GM23248 (cell line): ENCODE data around the gene GRK3. TPM values are rescaled to one million over a fixed set of nuclear protein-coding genes. Genes with fewer than 3 reads are reported as not detected.

ENCODE experiments used
- DNase-seq: peaks from one replicate; pipeline ENCODE4 v3.0.0-alpha.2; 2015
- H2AFZ ChIP-seq: fragments of 200-600 bp; sonication (generic); 2 replicates; pipeline ENCODE4 v1.6.1; 2016; ENCODE audit warnings: antibody characterized with exemption
- H3F3A ChIP-seq: fragments of 200-600 bp; sonication (generic); 2 replicates; pipeline ENCODE4 v1.6.1; 2016; ENCODE audit warnings: mild to moderate bottlenecking, antibody characterized with exemption, mixed run types; ENCODE audit not compliant: insufficient read depth
- H3K27ac ChIP-seq: fragments of 200-600 bp; sonication (generic); 2 replicates; pipeline ENCODE4 v1.5.1; 2016; ENCODE audit warnings: mild to moderate bottlenecking
- H3K27me3 ChIP-seq: fragments of 200-600 bp; sonication (generic); replicated peaks from 2 replicates; pipeline ENCODE4 v1.6.1; 2016; ENCODE audit warnings: mild to moderate bottlenecking; ENCODE audit not compliant: insufficient read depth
- H3K36me3 ChIP-seq: fragments of 200-600 bp; sonication (generic); 2 replicates; pipeline ENCODE4 v1.6.1; 2016; ENCODE audit warnings: low read depth, mild to moderate bottlenecking
- H3K4me1 ChIP-seq: fragments of 200-600 bp; sonication (generic); 2 replicates; pipeline ENCODE4 v1.6.1; 2016; ENCODE audit warnings: mild to moderate bottlenecking; ENCODE audit not compliant: insufficient read depth
- H3K4me2 ChIP-seq: fragments of 200-600 bp; sonication (generic); one replicate; pipeline ENCODE4 v1.6.1; 2016; ENCODE audit warnings: mild to moderate bottlenecking; ENCODE audit not compliant: unreplicated experiment
- H3K4me3 ChIP-seq: fragments of 200-600 bp; sonication (generic); 2 replicates; pipeline ENCODE4 v1.5.1; 2016; ENCODE audit warnings: mild to moderate bottlenecking
- H3K79me2 ChIP-seq: fragments of 200-600 bp; sonication (generic); 2 replicates; pipeline ENCODE4 v1.6.1; 2016; ENCODE audit warnings: mild to moderate bottlenecking; ENCODE audit not compliant: insufficient read depth
- H3K9ac ChIP-seq: fragments of 200-600 bp; sonication (generic); 2 replicates; pipeline ENCODE4 v1.6.1; 2016; ENCODE audit warnings: mild to moderate bottlenecking
- H3K9me2 ChIP-seq: fragments of 200-600 bp; sonication (generic); 2 replicates; pipeline ENCODE4 v1.6.1; 2016; ENCODE audit warnings: mixed run types, mild to moderate bottlenecking, moderate library complexity; ENCODE audit not compliant: insufficient read depth
- H3K9me3 ChIP-seq: fragments of 200-600 bp; sonication (generic); one replicate; pipeline ENCODE4 v1.6.1; 2017; ENCODE audit warnings: low read depth
- H4K20me1 ChIP-seq: fragments of 200-600 bp; sonication (generic); 2 replicates; pipeline ENCODE4 v1.6.0; 2016; ENCODE audit not compliant: insufficient read depth
- EZH2 ChIP-seq: fragments of 200-600 bp; sonication (generic); IDR thresholded peaks from 2 replicates; pipeline ENCODE4 v1.6.1; 2018; ENCODE audit warnings: antibody characterized with exemption, mild to moderate bottlenecking; ENCODE audit not compliant: insufficient read depth, poor library complexity, severe bottlenecking
- EZH2phosphoT487 ChIP-seq: fragments of 200-600 bp; sonication (generic); IDR thresholded peaks from 2 replicates; pipeline ENCODE4 v1.6.1; 2018; ENCODE audit warnings: antibody characterized with exemption, moderate library complexity, mild to moderate bottlenecking, low read depth; ENCODE audit not compliant: insufficient read depth
- WGBS, 2 experiments: methylation state at CpG; one replicate each; pipeline ENCODE4 v1.1.6; 2015 to 2017; ENCODE audit warnings: low lambda C conversion rate in 2 of 2, low coverage in 1 of 2; ENCODE audit errors: missing lambda C conversion rate in 2 of 2; 5-methylcytosine and 5-hydroxymethylcytosine counted together
- in situ Hi-C: fragments of 300-500 bp; cut with MboI; formaldehyde crosslinking; loops from 2 replicates; pipeline ENCODE4 v1.15.0; 2020
- polyA plus RNA-seq: library from polyadenylated mRNA; unstranded; fragments of >200 nt; fragmentation: Nextera tagmentation; extraction: Ambion mirVana; gene quantifications from 2 replicates; pipeline ENCODE4 v1.2.1, GENCODE V29; 2016
- total RNA-seq: library from RNA; depleted of rRNA; stranded (reverse); fragments of >200 nt; shearing (Covaris generic); gene quantifications from 2 replicates; pipeline ENCODE4 v1.2.3, GENCODE V29; 2014

Gene GRK3
- total and polyA plus RNA-seq, 2 experiments from 2014 or later, result 0.08 to 0.11 TPM

DNA sequence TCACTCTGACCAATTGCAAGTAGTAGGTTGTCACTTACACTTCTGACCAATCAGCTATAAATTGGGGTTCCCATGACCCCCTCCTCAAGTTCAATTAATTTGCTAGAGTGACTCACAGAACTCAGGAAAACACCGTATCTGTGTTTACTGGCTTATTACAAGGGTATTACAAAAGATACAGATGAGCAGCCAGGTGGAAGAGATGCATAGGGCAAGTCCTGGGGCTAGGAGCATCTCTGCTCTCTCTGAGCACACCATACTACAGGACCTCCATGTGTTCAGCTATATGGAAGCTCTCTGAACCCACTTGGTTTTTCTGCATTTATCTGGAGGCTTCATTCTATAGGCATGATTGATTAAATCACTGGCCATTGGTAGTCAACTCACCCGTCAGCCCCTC is 11.3 kb upstream of the GRK3 start:
- DNase-seq, result no peak
- TF ChIP-seq EZH2phosphoT487 (no peak), EZH2 (no peak)
- H3K4me1 ChIP-seq, result no peaks in the 10 kb centered on the region
- no peak overlapping the region for H3K4me3 ChIP-seq
- H3K27ac ChIP-seq, result no peak overlapping the region
- H3F3A ChIP-seq, result peaks cover 4% of the 10 kb centered on the region; the same call in 1 of the 2 replicates
- H3K9me2 ChIP-seq, result no peaks in the 10 kb centered on the region
- no peaks in the 10 kb centered on the region for H4K20me1 ChIP-seq
- no peaks in the 10 kb centered on the region for H3K9me3 ChIP-seq
- no peak overlapping the region for H3K4me2 ChIP-seq
- peaks cover 14% of the 10 kb centered on the region for H3K27me3 ChIP-seq
- WGBS, 2 experiments, result 89 to 90% methylated on average over 2 of the region's 2 CpGs
- in situ Hi-C loops, result no loop called here
- H3K36me3 ChIP-seq, result no peaks in the 10 kb centered on the region
- H2AFZ ChIP-seq, result no peak overlapping the region
- H3K79me2 ChIP-seq, result no peaks in the 10 kb centered on the region
- H3K9ac ChIP-seq, result no peak overlapping the region

DNA sequence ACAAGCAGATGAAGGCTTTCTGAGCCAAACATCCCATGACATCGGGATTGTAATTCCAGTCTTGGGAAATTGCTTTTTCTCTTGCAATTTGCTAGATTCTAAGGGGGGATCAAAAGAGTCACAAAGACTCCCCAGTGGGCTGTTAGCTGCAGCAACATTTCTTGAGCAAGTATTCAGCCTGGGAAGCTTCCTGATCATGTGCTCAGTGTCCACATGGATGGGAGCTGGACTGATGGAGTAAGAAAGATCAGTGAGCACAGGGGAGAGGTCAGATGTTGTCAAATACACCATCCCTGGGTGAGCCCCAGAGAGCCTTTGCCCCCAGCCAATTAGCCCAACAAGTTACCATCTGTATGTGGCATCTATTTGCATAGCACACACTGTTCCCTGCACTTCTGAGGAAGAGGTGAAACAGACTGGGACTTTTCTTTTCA is 10.2 kb upstream of the GRK3 start:
- no peak overlapping the region for H3K27ac ChIP-seq
- H3F3A ChIP-seq, result peaks cover 4% of the 10 kb centered on the region; the same call in 1 of the 2 replicates
- H3K4me3 ChIP-seq, result no peak overlapping the region
- no peak for TF ChIP-seq EZH2phosphoT487
- no peak for TF ChIP-seq EZH2
- H3K36me3 ChIP-seq, result no peaks in the 10 kb centered on the region
- in situ Hi-C loops, result no loop called here
- no peaks in the 10 kb centered on the region for H3K9me3 ChIP-seq
- H3K4me2 ChIP-seq, result no peak overlapping the region
- no peak overlapping the region for H2AFZ ChIP-seq
- no peaks in the 10 kb centered on the region for H4K20me1 ChIP-seq
- 0 to 4% methylated on average over 1 of the region's 1 CpG for WGBS, 2 experiments
- no peak overlapping the region for H3K9ac ChIP-seq
- H3K4me1 ChIP-seq, result no peaks in the 10 kb centered on the region
- peaks cover 17% of the 10 kb centered on the region for H3K27me3 ChIP-seq
- DNase-seq, result no peak
- no peaks in the 10 kb centered on the region for H3K9me2 ChIP-seq
- no peaks in the 10 kb centered on the region for H3K79me2 ChIP-seq

DNA sequence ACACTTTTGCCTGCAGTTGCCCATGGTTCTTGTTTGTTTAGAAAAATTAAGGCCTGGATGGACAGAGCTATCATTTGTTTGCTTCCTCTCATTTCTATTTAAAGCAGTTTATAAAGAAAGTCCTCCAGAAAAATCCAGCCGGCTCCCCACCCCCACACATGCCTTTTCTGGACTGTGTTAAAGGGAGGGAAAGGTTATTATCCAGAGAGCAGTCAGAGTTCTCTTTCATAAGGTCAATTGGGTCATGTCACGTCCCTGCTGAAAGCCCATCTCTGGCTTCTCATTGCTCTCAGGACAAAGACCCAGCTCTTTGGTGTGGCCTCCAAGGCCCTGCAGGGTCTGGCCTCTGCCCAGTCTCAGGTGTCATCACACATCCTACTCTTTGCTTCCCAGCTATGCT is 9.8 kb upstream of the GRK3 start:
- no peak overlapping the region for H3K27ac ChIP-seq
- WGBS, 2 experiments, result 20 to 34% methylated on average over 2 of the region's 2 CpGs
- no peak overlapping the region for H3K4me3 ChIP-seq
- no peaks in the 10 kb centered on the region for H3K79me2 ChIP-seq
- H3K36me3 ChIP-seq, result no peaks in the 10 kb centered on the region
- no peaks in the 10 kb centered on the region for H3K4me1 ChIP-seq
- H3F3A ChIP-seq, result peaks cover 4% of the 10 kb centered on the region; the same call in 1 of the 2 replicates
- no peak overlapping the region for H2AFZ ChIP-seq
- peaks cover 12% of the 10 kb centered on the region for H3K27me3 ChIP-seq
- H4K20me1 ChIP-seq, result no peaks in the 10 kb centered on the region
- no peaks in the 10 kb centered on the region for H3K9me3 ChIP-seq
- H3K9ac ChIP-seq, result no peak overlapping the region
- H3K4me2 ChIP-seq, result no peak overlapping the region
- no peak for DNase-seq
- TF ChIP-seq EZH2 (no peak), EZH2phosphoT487 (no peak)
- H3K9me2 ChIP-seq, result no peaks in the 10 kb centered on the region
- in situ Hi-C loops, result no loop called here

DNA sequence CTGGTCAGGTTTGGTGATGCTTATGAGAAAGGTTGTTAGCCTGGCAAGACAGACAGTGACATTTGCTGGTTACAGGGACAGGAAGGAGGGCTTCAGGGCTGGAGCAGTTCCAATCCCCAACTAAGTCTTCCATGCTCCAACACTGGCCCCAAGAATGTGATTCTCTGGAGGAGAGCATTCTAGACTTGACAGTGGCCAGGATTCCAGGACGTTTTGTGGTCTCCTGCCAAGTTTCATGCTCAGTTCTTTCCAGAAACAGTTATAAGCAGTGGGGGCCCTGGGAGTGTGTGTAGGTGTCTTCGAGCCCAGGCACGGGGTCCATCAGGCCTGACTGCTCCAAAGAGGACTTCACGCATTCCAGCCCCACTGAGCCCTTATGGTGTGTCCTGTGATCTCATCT is 8.9 kb upstream of the GRK3 start:
- in situ Hi-C loops, result no loop called here
- TF ChIP-seq EZH2phosphoT487, result no peak
- no peak for TF ChIP-seq EZH2
- 67 to 68% methylated on average over 4 of the region's 4 CpGs for WGBS, 2 experiments
- no peaks in the 10 kb centered on the region for H4K20me1 ChIP-seq
- H3K9me2 ChIP-seq, result no peaks in the 10 kb centered on the region
- DNase-seq, result no peak
- no peaks in the 10 kb centered on the region for H3K79me2 ChIP-seq
- H3K36me3 ChIP-seq, result no peaks in the 10 kb centered on the region
- H3K4me3 ChIP-seq, result no peak overlapping the region
- H3K4me2 ChIP-seq, result no peak overlapping the region
- peaks cover 4% of the 10 kb centered on the region; the same call in 1 of the 2 replicates for H3F3A ChIP-seq
- no peak overlapping the region for H2AFZ ChIP-seq
- H3K9me3 ChIP-seq, result no peaks in the 10 kb centered on the region
- peaks cover 15% of the 10 kb centered on the region for H3K27me3 ChIP-seq
- no peak overlapping the region for H3K27ac ChIP-seq
- no peak overlapping the region for H3K9ac ChIP-seq
- no peaks in the 10 kb centered on the region for H3K4me1 ChIP-seq

DNA sequence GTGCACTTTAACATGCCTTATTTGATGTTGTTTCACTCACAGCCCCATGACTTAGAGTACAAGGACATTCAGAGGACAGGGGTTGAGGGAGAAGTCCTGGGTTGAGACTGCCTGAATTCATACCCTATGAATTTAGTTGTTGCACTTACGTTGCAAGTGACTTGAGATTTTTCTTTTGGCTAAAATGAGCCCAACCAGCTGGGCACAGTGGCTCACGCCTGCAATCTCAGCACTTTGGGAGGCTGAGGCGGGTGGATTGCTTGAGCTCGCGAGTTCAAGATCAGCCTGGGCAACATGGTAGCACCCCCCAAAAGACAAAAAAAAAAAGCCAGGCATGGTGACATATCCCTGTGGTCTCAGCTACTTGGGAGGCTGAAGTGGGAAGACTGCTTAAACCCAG is 7.3 kb upstream of the GRK3 start:
- peaks cover 25% of the 10 kb centered on the region for H3K27me3 ChIP-seq
- DNase-seq, result no peak
- H3K4me3 ChIP-seq, result no peak overlapping the region
- no peak overlapping the region for H3K27ac ChIP-seq
- in situ Hi-C loops, result no loop called here
- TF ChIP-seq EZH2phosphoT487 (no peak), EZH2 (no peak)
- H3K9me2 ChIP-seq, result no peaks in the 10 kb centered on the region
- no peak overlapping the region for H3K9ac ChIP-seq
- no peak overlapping the region for H2AFZ ChIP-seq
- 81 to 84% methylated on average over 5 of the region's 5 CpGs for WGBS, 2 experiments
- H4K20me1 ChIP-seq, result no peaks in the 10 kb centered on the region
- H3K36me3 ChIP-seq, result no peaks in the 10 kb centered on the region
- peaks cover 2% of the 10 kb centered on the region; the same call in 1 of the 2 replicates for H3F3A ChIP-seq
- no peaks in the 10 kb centered on the region for H3K9me3 ChIP-seq
- H3K79me2 ChIP-seq, result no peaks in the 10 kb centered on the region
- no peak overlapping the region for H3K4me2 ChIP-seq
- H3K4me1 ChIP-seq, result no peaks in the 10 kb centered on the region
